GM21526 (cell line): ENCODE results near the gene EGFL7.

Experiments used
- ATAC-seq: cut with Tn5 transposase; IDR thresholded peaks from one replicate; pipeline ENCODE4 v1.9.1; 2021; ENCODE audit warnings: moderate library complexity; ENCODE audit not compliant: unreplicated experiment, low FRiP score

Gene EGFL7

DNA sequence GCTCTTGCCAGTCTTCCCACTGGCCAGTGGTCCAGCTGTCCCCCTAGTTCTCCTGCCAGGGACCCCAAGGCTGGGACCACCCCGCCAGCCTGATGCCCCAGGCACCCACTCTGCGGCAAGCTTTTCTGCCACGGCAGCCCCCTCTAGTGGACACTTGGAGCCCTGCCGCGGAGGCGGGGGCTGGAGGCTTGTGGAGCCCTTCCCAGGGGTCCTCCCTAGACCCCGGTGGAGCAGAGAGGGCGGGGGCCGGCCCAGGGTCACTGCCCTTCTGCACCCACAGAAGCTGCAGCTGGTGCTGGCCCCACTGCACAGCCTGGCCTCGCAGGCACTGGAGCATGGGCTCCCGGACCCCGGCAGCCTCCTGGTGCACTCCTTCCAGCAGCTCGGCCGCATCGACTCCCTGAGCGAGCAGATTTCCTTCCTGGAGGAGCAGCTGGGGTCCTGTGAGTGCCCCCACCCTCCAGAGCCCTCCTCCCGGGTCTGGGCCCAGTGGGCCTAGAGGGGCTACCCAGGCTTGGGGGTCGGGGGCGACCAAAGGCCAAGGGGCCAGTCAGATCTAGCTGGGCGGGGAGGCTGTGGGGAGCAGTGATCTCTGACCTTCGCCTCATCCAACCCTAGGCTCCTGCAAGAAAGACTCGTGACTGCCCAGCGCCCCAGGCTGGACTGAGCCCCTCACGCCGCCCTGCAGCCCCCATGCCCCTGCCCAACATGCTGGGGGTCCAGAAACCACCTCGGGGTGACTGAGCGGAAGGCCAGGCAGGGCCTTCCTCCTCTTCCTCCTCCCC, 9.1 kb downstream of the EGFL7 start:
- ATAC-seq, result no peak

DNA sequence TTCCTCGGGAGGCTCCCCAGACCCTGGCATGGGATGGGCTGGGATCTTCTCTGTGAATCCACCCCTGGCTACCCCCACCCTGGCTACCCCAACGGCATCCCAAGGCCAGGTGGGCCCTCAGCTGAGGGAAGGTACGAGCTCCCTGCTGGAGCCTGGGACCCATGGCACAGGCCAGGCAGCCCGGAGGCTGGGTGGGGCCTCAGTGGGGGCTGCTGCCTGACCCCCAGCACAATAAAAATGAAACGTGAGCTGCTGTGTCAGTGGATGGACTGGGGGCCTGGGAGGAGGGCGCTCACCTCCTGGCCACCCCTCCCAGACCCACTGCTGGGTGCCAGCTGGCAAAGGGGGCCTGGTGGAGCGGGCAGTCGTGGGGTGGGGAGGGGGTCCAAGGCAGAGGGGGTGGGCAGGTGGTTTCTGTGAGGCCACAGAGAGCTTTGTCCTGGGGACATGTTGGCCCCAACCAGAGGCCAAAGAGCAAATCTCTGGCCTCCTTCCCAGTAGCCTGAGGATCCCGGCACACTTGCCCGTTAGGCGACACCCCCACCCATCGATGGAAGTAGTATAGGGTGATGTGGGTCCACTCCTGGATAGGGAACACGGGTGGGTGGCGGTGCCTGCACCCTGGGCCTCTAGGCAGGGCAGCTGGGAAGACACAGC, 9.8 kb downstream of the EGFL7 start:
- ATAC-seq, result no peak

DNA sequence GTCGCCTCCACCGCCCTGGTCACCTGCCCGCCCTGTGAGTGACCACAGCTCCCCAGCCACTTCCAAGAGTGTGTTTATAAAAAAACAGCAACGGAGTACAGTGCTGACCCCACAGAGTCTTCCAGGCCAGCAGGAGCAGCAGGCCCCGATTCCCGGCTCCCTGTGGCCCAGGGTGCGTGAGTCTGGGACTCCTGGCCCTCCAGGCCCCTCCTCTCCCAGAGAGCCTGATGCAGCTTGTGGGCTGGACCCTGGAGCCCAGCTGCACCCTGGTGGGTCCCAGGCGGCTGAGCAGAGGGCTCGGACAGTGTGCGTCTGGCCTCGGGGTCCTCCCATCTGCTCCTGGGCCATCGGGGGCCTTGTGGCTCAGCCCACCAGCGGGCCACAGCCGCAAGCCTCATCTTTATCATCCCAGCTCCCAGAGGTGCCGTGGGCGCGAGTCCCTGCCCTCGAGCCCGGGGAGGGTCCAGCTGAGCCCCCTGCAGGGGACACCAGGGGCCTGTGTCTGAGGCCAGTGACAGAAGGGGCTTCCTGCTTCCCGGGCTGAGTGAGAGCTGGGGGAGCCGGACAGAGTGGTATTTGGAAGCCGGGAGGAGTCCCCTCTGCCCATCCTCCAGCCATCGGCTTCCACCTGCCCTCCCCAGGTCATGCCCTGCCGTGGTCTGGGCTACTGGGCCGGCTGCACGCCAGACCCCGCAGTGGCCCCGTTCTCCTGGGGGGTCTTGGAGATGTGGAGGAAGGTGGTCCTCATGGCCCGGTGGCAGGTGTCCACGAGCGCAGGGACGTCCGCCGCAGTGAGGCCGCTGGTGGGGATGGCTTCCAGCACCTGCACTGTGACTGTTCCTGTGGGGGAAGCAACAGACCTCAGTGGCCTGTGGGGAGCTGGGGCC, 10.6 kb downstream of the EGFL7 start:
- ATAC-seq, result no peak

GRCh38 chr9:136673975-136674785, 11.5 kb downstream of the EGFL7 start:
- ATAC-seq, result no peak

DNA sequence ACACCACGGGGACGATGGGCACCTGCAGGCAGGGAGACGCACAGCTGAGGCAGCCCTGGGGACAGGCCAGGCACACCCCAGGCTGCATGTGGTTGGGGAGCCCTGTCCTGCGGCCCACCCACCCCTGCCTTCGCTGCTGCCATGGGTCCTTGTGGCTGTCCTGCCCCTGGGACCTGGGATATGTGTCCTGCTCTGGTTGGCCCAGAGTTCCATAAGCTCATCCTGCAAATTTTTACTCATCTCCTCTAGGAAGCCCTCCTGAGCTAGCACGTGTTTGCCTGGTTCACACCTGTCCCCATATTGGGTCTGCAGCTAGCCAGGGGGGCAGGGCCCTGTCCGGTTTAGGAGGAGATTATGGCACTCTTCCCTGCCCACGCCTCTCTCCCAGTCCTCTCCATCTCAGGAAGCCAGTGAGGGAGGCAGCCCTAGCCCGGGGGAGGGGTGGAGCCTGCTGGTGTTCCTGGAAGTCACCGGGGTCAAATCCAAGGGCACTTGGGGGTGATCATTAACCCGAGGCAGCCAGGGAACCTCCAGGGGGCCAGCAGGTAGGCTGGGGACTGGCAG, 12.2 kb downstream of the EGFL7 start:
- no peak for ATAC-seq

GRCh38 chr9:136675477-136676296, 13.0 kb downstream of the EGFL7 start:
- no peak for ATAC-seq

DNA sequence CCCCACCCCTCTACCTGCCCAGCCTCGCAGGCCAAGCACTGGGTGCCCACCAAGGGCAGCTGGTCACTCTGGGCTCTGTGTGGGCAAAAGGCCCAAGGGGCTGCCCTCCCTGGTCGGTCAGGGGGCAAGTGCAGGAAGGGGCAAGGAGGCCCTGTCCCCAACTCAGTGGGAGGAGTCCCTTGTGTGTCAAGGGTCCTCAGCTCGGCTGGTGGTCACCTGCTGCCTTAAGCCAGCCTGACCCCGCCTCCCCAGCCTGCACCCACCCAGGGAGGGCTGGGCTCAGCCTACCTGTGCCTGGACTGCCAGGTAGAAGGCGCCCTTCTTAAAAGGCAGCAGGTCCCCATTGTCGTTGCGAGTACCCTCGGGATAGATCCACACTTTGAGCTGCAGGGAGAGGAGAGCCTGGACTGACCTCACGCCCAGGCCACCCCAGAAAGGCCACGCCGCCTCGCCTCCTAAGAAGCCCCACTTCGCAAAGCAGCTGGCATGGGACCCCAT, 13.6 kb downstream of the EGFL7 start:
- no peak for ATAC-seq

- ATAC-seq, result no peak
These were observed 14.4 kb downstream of the EGFL7 start for GRCh38 chr9:136676920-136677686.

- ATAC-seq, result no peak
These were observed 15.3 kb downstream of the EGFL7 start for GRCh38 chr9:136678034-136678433.

GRCh38 chr9:136678624-136679023, 15.9 kb downstream of the EGFL7 start:
- no peak for ATAC-seq

- ATAC-seq, result no peak
These were observed 16.8 kb downstream of the EGFL7 start for GRCh38 chr9:136679431-136679941.

DNA sequence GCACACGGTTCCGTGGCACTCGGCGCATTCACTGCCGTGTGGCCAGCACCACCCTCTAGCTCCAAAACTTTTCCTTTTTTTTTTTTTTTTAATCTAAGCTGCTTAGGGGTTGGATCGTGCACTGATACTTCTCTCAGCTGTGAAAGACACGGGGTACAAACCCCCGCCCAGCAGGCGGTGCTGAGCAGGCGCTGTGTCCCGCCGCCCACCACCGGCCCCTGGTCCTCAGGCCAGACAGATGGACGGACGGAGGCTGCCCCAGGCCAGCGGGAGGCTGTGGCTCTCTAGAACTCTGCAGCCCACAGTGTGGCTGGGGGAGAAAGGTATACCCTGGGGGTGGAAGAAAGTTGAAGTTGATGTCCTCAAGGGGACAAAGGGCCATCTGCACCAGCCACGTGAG, 18.3 kb downstream of the EGFL7 start:
- no peak for ATAC-seq

DNA sequence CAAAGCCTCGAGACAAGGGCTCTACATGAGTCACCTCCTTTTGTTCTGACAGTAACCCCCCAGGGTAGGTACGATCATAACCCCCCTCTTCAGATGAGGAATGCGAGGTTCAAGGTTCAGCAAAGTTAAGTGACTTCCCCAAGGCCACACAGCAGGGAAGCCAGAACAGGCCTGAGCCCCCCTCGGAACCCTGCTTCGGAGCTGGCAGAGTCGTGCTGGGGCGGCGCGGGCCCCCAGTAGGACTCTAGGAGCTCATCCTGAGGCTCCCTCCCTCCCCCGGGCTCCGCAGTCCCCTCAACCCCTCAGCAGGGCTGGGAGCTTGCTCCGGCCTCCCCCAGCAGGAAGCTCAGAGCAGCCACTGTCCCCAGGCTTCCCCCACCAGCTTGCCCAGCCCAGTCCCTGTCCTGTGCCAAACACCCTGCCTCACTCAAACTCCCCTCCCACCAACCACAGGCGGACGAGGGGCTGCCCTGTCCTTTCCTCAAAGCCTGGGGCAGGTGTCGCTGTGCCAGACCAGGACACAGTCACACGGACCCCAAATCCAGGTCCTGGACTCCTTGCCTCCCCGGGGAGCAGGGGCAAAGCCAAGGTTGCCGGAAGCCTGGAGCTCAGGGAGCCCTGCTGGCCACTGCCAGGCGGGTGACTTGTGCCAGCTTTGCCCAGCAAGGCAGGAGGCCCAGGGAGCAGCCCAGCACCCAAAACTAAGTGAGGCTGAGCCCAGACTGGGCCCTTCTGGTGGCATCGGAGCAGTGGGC, 19.4 kb downstream of the EGFL7 start:
- ATAC-seq, result no peak

- ATAC-seq, result no peak
These were observed 20.0 kb downstream of the EGFL7 start for GRCh38 chr9:136682710-136683109.

DNA sequence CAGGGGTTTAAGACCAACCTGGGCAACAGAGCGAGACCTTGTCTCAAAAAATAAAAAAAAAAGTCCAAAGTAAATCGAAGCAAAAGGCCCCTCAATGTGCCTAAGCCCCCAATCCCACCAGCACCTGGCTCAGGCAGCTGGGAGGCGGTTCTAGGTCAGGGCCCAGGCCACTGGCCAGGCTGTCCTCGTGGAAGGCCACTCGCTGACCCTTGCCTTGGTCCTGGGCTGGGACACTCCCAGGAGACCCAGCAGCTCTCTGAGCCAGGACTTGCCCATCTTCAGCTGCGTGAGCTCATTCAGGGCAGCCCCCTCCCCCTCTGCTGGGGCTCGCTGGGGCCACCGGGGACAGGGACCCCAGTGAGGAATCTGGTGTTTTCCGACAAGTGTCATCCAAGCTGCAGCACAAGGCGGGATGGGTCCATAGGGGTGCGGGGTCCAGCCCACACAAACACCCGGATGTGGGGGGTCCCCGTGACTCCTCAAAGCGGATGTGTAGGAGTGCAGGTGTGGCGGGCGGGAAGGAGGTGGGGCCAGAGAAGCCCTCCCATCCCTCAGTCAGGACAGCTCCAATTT, 20.5 kb downstream of the EGFL7 start:
- no peak for ATAC-seq

- no peak for ATAC-seq
These were observed 21.0 kb downstream of the EGFL7 start for GRCh38 chr9:136683755-136684154.

GRCh38 chr9:136684339-136684738, 21.6 kb downstream of the EGFL7 start:
- ATAC-seq, result no peak
